ENCODE measurements around the gene SF3B3. TPM values are rescaled to one million over a fixed set of nuclear protein-coding genes. Genes with fewer than 3 reads are reported as not detected.

Gene SF3B3
- total RNA-seq, 1 donor from 2014 or later: 188 TPM

- H3K4me3 ChIP-seq: no peak overlapping the region
- no peak overlapping the region for H3K4me3 Mint-ChIP-seq
- no peak for TF ChIP-seq EZH2phosphoT487 (IDR thresholded peaks at IDR 0.05)
- no peak for TF ChIP-seq CTCF (IDR thresholded peaks at IDR 0.05)
- no peak for TF ChIP-seq EZH2 (IDR thresholded peaks at IDR 0.05)
- no peak overlapping the region for H3K4me2 ChIP-seq
- H2AFZ ChIP-seq (replicated peaks): no peak overlapping the region
- no peak overlapping the region for H3K9ac ChIP-seq
- H3F3A ChIP-seq (ENCODE audit: low read depth): no peaks in the 10 kb centered on the region
- no peaks in the 10 kb centered on the region for H3K4me1 Mint-ChIP-seq
- H3K4me1 ChIP-seq: no peaks in the 10 kb centered on the region
- no peaks in the 10 kb centered on the region for H3K27me3 Mint-ChIP-seq (ENCODE audit: insufficient read depth, low read depth)
- no peak for DNase-seq (ENCODE audit: low spot score)
- H3K9me3 Mint-ChIP-seq: no peaks in the 10 kb centered on the region
- no peaks in the 10 kb centered on the region for H4K20me1 ChIP-seq (ENCODE audit: low read depth)
- no peak overlapping the region for H3K27ac Mint-ChIP-seq
- H3K36me3 Mint-ChIP-seq: peaks cover 8% of the 10 kb centered on the region
- no peaks in the 10 kb centered on the region for H3K27me3 ChIP-seq
- no peaks in the 10 kb centered on the region for H3K9me3 ChIP-seq (ENCODE audit: low read depth)
- no peaks in the 10 kb centered on the region for H3K36me3 ChIP-seq
- H3K27ac ChIP-seq: no peak overlapping the region
- no peaks in the 10 kb centered on the region for H3K79me2 ChIP-seq (ENCODE audit: low read depth)
These were observed 43.2 kb upstream of the SF3B3 start for GRCh38 chr16:70480127-70481105.

- H3K27me3 ChIP-seq: no peaks in the 10 kb centered on the region
- no peaks in the 10 kb centered on the region for H3K9me3 Mint-ChIP-seq
- no peak overlapping the region for H3K4me2 ChIP-seq
- H2AFZ ChIP-seq (replicated peaks): no peak overlapping the region
- H3K27me3 Mint-ChIP-seq (ENCODE audit: insufficient read depth, low read depth): no peaks in the 10 kb centered on the region
- H3F3A ChIP-seq (ENCODE audit: low read depth): no peaks in the 10 kb centered on the region
- no peaks in the 10 kb centered on the region for H4K20me1 ChIP-seq (ENCODE audit: low read depth)
- H3K4me3 Mint-ChIP-seq: no peak overlapping the region
- no peaks in the 10 kb centered on the region for H3K4me1 ChIP-seq
- no peak overlapping the region for H3K9ac ChIP-seq
- TF ChIP-seq EZH2phosphoT487 (IDR thresholded peaks at IDR 0.05) (no peak), EZH2 (IDR thresholded peaks at IDR 0.05) (no peak), CTCF (IDR thresholded peaks at IDR 0.05) (no peak)
- DNase-seq (ENCODE audit: low spot score): no peak
- no peaks in the 10 kb centered on the region for H3K9me3 ChIP-seq (ENCODE audit: low read depth)
- H3K4me3 ChIP-seq: no peak overlapping the region
- H3K27ac Mint-ChIP-seq: no peak overlapping the region
- no peaks in the 10 kb centered on the region for H3K36me3 ChIP-seq
- no peaks in the 10 kb centered on the region for H3K79me2 ChIP-seq (ENCODE audit: low read depth)
- H3K27ac ChIP-seq: no peak overlapping the region
- peaks cover 11% of the 10 kb centered on the region for H3K36me3 Mint-ChIP-seq
- H3K4me1 Mint-ChIP-seq: no peaks in the 10 kb centered on the region
These were observed 41.6 kb upstream of the SF3B3 start for GRCh38 chr16:70481929-70482536.

GRCh38 chr16:70482624-70483023, 41.0 kb upstream of the SF3B3 start:
- H3K9me3 Mint-ChIP-seq: no peaks in the 10 kb centered on the region
- no peaks in the 10 kb centered on the region for H3K4me1 Mint-ChIP-seq
- Histone ChIP-seq H3K4me3 (no peak overlapping the region), H3K9me3 (ENCODE audit: low read depth) (no peaks in the 10 kb centered on the region), H3K79me2 (ENCODE audit: low read depth) (no peaks in the 10 kb centered on the region), H2AFZ (replicated peaks) (no peak overlapping the region), H3K27me3 (no peaks in the 10 kb centered on the region), H3K36me3 (no peaks in the 10 kb centered on the region), H3K4me2 (no peak overlapping the region), H3K4me1 (no peaks in the 10 kb centered on the region), H4K20me1 (ENCODE audit: low read depth) (no peaks in the 10 kb centered on the region), H3K9ac (no peak overlapping the region), H3F3A (ENCODE audit: low read depth) (no peaks in the 10 kb centered on the region), H3K27ac (no peak overlapping the region)
- H3K27ac Mint-ChIP-seq: no peak overlapping the region
- TF ChIP-seq EZH2phosphoT487 (IDR thresholded peaks at IDR 0.05): no peak
- DNase-seq (ENCODE audit: low spot score): no peak
- H3K27me3 Mint-ChIP-seq (ENCODE audit: insufficient read depth, low read depth): no peaks in the 10 kb centered on the region
- H3K4me3 Mint-ChIP-seq: no peak overlapping the region
- H3K36me3 Mint-ChIP-seq: peaks cover 11% of the 10 kb centered on the region
